Stimulated activated CD4-positive, alpha-beta T cell treated with anti-CD3 and anti-CD28 coated beads, Interleukin-2, amount 100 ng/mL, for 4 hours (primary cell): ENCODE results near the gene RIMS4.

Source experiments
- DNase-seq: peaks from one replicate; pipeline ENCODE4 v3.0.0-alpha.2; 2020; ENCODE audit warnings: low read depth

Gene RIMS4

DNA sequence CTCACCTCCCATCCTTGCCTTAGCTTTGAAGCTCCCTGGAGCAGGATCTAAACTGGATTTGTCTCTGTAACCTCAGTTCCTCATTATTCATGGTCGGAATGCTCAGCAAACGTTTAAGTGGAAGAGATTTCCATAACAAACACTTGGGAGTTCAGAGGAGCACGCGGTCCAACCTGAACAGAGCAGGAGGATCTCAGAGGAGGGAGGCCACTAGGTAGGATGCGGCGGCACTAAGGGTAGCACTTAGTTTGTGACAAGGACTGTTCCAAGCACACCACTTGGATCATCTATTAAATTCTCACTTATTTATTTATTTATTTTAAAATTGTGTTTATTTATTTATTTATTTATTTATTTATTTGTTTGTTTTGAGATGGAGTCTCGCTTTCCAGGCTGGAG is 108.5 kb downstream of the RIMS4 start:
- DNase-seq, result no peak
